ES-I3 (cell line): ENCODE measurements around the gene VSX1.
A peak's percentile ranks its signal among the peaks of the same experiment; 100 is the strongest.

ENCODE experiments used
- H3K36me3 ChIP-seq: 2 replicates; pipeline ENCODE4 v1.6.1; 2013; ENCODE audit warnings: mild to moderate bottlenecking, low read length, control low read depth, moderate library complexity; ENCODE audit not compliant: insufficient read depth
- H3K4me1 ChIP-seq: 2 replicates; pipeline ENCODE4 v1.6.1; 2013; ENCODE audit warnings: mild to moderate bottlenecking, control low read depth, low read length; ENCODE audit not compliant: insufficient read depth
- H3K9ac ChIP-seq: 2 replicates; pipeline ENCODE4 v1.6.1; 2013; ENCODE audit warnings: low read depth, mild to moderate bottlenecking, low read length, moderate library complexity
- H3K9me3 ChIP-seq: 2 replicates; pipeline ENCODE4 v1.6.1; 2013; ENCODE audit warnings: mild to moderate bottlenecking, low read length, moderate library complexity; ENCODE audit not compliant: control insufficient read depth, insufficient read depth

VSX1 gene

GRCh38 chr20:25099601-25100140 lies 17.7 kb upstream of the VSX1 start:
- Histone ChIP-seq H3K9ac (no peak overlapping the region), H3K9me3 (no peaks in the 10 kb centered on the region), H3K36me3 (no peaks in the 10 kb centered on the region), H3K4me1 (no peaks in the 10 kb centered on the region)

- Histone ChIP-seq H3K9me3 (no peaks in the 10 kb centered on the region), H3K36me3 (no peaks in the 10 kb centered on the region), H3K4me1 (no peaks in the 10 kb centered on the region), H3K9ac (no peak overlapping the region)
Measured at GRCh38 chr20:25097498-25097897, 15.6 kb upstream of the VSX1 start.

GRCh38 chr20:25090492-25091429 lies 8.8 kb upstream of the VSX1 start:
- H3K4me1 ChIP-seq = no peaks in the 10 kb centered on the region
- H3K9ac ChIP-seq = no peak overlapping the region
- no peaks in the 10 kb centered on the region for H3K9me3 ChIP-seq
- no peaks in the 10 kb centered on the region for H3K36me3 ChIP-seq

- no peaks in the 10 kb centered on the region for H3K4me1 ChIP-seq
Measured at GRCh38 chr20:25089662-25090061, 7.7 kb upstream of the VSX1 start.

GRCh38 chr20:25089096-25089495 lies 7.2 kb upstream of the VSX1 start:
- H3K9ac ChIP-seq = no peak overlapping the region
- H3K9me3 ChIP-seq = no peaks in the 10 kb centered on the region
- no peaks in the 10 kb centered on the region for H3K36me3 ChIP-seq
- H3K4me1 ChIP-seq = no peaks in the 10 kb centered on the region

More at GRCh38 chr20:25089662-25090061, 7.7 kb upstream of the VSX1 start:
- H3K9ac ChIP-seq = no peak overlapping the region
- no peaks in the 10 kb centered on the region for H3K36me3 ChIP-seq
- H3K9me3 ChIP-seq = no peaks in the 10 kb centered on the region

DNA sequence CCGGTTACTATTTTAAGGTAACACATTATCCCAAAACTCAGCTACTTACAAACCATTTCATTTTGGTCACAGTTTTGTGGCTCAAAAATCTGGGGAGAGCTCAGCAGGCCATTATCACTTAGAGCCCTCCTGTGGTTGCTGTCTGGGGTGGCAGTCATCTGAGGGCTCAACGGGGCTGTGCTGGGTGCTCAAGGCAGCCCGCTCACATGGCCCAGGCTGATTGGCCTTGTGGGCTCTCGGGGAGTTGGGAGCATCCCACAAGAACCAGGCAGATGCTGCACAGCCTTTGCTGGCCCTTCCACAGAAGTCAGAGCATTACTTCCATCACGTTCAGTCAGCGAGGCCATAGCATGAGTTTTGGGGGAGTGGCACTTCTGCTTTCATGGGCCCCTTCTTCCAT lies 6.3 kb upstream of the VSX1 start:
- Histone ChIP-seq H3K36me3 (no peaks in the 10 kb centered on the region), H3K9me3 (no peaks in the 10 kb centered on the region), H3K4me1 (no peaks in the 10 kb centered on the region), H3K9ac (no peak overlapping the region)

DNA sequence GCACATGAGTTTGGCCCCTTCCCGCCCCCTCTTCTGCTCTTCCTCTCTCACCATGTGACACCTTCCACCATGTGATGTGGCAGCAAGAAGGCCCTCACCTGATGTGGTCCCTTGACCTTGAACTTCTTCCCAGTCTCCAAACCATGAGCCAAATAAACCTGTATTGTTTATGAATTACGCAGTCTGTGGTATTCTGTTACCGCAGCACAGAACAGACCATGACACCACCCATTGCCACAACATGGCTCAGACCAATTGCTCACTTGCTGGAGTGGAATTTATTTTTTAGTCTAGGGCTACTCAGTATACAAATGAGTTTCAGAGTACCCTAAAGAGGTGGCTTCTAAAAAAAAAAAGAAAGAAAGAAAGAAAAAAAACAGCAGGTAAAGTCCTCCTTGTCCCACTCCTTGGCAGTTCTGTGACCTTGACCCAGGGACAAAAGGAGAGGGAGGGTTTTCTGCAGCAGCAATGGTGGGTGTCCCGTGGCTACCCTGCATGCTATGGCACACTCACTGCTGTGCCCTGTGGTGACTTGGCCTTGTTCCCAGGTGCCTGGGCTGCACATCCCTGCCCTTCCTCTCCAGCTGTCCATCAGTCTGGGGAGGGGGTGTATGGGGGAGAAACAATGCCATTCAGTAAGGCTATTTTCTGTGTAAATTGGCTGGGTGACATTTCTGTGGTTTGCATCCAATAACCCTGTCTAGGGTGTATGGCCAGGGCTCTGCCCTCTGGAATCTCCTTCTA lies 5.4 kb upstream of the VSX1 start:
- no peaks in the 10 kb centered on the region for H3K9me3 ChIP-seq
- no peak overlapping the region for H3K9ac ChIP-seq
- H3K36me3 ChIP-seq = no peaks in the 10 kb centered on the region
- H3K4me1 ChIP-seq = no peaks in the 10 kb centered on the region

- no peaks in the 10 kb centered on the region for H3K9me3 ChIP-seq
- no peaks in the 10 kb centered on the region for H3K36me3 ChIP-seq
Measured at GRCh38 chr20:25085756-25086495, 4.0 kb upstream of the VSX1 start.

DNA sequence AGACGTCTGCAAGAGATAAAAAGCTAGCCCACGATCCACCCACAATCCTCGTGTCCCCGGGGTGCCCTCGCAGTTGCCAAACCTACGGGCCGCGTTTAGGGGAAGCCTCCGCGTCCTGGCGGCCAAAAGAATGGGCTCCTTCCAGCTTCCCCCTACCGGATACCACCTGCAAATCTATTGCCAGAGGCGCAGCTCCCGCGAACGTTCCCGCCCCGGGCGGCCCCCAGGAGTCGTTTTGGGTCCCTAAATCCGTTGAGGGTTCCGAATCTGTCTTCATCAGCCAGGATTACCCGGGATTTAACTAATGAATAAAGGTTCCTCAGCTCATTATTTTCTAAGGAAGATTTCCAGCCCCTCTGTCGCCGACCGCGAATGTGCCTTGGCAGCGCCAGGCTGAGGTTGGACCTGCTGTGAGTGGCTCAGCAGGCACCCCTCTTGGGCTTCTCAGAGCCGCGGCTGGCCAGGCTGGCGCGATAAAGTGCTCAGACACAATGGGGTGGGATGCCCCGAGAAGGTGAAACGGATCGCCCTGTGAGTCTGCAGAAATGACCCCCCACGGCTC lies 2.8 kb upstream of the VSX1 start:
- no peaks in the 10 kb centered on the region for H3K36me3 ChIP-seq
- no peak overlapping the region; the same call in 1 of the 2 replicates for H3K9ac ChIP-seq
- H3K9me3 ChIP-seq = no peaks in the 10 kb centered on the region
- no peaks in the 10 kb centered on the region for H3K4me1 ChIP-seq

More at GRCh38 chr20:25085756-25086495, 4.0 kb upstream of the VSX1 start:
- Histone ChIP-seq H3K4me1 (no peaks in the 10 kb centered on the region), H3K9ac (no peak overlapping the region)

DNA sequence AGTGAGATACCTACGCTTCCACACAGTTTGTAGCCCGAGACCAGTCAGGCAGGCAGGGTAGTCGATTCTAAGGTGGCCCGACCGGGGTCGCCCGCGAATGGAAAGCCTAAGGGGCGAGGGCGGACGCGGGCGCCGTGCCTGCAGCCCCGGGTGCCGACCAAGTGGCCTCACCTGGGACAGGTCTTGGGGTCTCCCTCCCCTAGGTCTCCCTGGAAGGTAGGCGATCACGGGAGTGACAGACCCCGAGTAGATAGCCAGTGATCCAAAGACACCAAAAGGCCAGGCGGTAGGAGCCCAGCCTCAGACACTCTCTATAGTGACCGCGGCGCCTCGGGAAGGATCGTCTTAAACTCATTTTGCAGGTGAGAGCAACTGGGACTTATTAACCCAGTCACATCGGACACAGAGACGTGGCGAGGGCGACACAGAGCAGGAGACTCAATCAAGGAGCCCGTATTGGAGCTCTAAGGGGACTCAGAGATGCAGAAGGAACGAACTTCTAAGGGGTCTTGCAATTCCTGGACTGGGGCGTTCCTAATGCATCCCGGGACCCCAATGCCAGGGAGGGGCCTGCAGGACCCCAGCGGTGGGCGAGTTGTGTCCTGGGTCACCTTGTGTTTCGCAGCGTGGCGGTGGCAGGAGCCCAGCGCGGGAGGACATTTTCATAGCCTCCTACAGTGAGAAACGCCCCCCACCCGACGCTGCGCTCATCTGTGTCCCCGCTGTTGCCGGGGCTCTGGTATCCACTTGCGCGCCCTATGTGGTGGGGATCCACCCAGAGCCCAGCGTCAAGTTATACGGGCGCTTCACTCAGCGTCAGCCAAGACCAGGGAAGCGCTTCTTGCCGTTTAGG lies 2.1 kb upstream of the VSX1 start:
- H3K9ac ChIP-seq = peak overlapping the region; percentile 39; the same call in 1 of the 2 replicates
- no peaks in the 10 kb centered on the region for H3K36me3 ChIP-seq
- H3K9me3 ChIP-seq = no peaks in the 10 kb centered on the region
- H3K4me1 ChIP-seq = no peaks in the 10 kb centered on the region

GRCh38 chr20:25083141-25083772 lies 1.3 kb upstream of the VSX1 start:
- Histone ChIP-seq H3K36me3 (no peaks in the 10 kb centered on the region), H3K4me1 (no peaks in the 10 kb centered on the region), H3K9ac (peak overlapping the region; percentile 39; the same call in 1 of the 2 replicates), H3K9me3 (no peaks in the 10 kb centered on the region)

GRCh38 chr20:25082498-25082873 lies 545 bp upstream of the VSX1 start:
- H3K36me3 ChIP-seq = no peaks in the 10 kb centered on the region
- H3K9ac ChIP-seq = no peak overlapping the region
- no peaks in the 10 kb centered on the region for H3K4me1 ChIP-seq
- H3K9me3 ChIP-seq = no peaks in the 10 kb centered on the region
